Peyer's patch (tissue), 4 donors: ENCODE data around the gene DHX16.

Experiments
- CTCF ChIP-seq, 6 experiments: fragments of 450-650 bp in 4 of 6; fragments of 200-600 bp in 2 of 6; sonication (generic) in 1 of 6; IDR thresholded peaks; one replicate each; pipeline ENCODE4 v1.5.1; 2017 to 2019; ENCODE audit warnings: antibody characterized with exemption in 6 of 6, mild to moderate bottlenecking in 3 of 6, moderate library complexity in 1 of 6
- POLR2A ChIP-seq, 2 donors: fragments of 450-650 bp; IDR thresholded peaks; one replicate each; pipeline ENCODE4 v1.5.1; 2017; ENCODE audit warnings: antibody characterized with exemption in 2 of 2, mild to moderate bottlenecking in 2 of 2, moderate library complexity in 2 of 2

GRCh38 chr6:30676660-30677285 lies 4.0 kb upstream of the DHX16 start:
- TF ChIP-seq CTCF (IDR thresholded peaks at IDR 0.05) (no peak), POLR2A (IDR thresholded peaks at IDR 0.05) (no peak)
